Gastroesophageal sphincter (tissue), 4 donors: ENCODE data around the gene TMEM163. TPM values are rescaled to one million over a fixed set of nuclear protein-coding genes. Genes with fewer than 3 reads are reported as not detected.
"Not testable (repeated sequence)": the region's sequence is repeated elsewhere in the genome, so short reads cannot be mapped to it uniquely, and the experiment has no call there.

Experiments used
- ATAC-seq: fragments of 150-250 bp; one replicate; pipeline ENCODE4 v1.9.1; 2016; ENCODE audit warnings: mild to moderate bottlenecking, moderate library complexity
- H3K27ac ChIP-seq, 4 donors: fragments of 200-600 bp; sonication (generic) in 3 of 4; 1 replicate in 3 of 4; 2 replicates in 1 of 4; pipeline ENCODE4 v1.5.1; 2016 to 2019
- H3K27me3 ChIP-seq: fragments of 200-600 bp; sonication (generic); one replicate; pipeline ENCODE4 v1.5.1; 2019
- H3K36me3 ChIP-seq, 2 donors: fragments of 200-600 bp; sonication (generic); one replicate each; pipeline ENCODE4 v1.5.1; 2019; ENCODE audit warnings: control low read depth in 1 of 2
- H3K4me1 ChIP-seq, 3 donors: fragments of 200-600 bp; sonication (generic); 1 replicate in 2 of 3; 2 replicates in 1 of 3; pipeline ENCODE4 v1.5.1; 2016 to 2019; ENCODE audit warnings: control low read depth in 2 of 3
- H3K4me3 ChIP-seq, 2 donors: fragments of 200-600 bp; sonication (generic); one replicate each; pipeline ENCODE4 v1.5.1; 2019; ENCODE audit warnings: mild to moderate bottlenecking in 1 of 2, moderate library complexity in 1 of 2
- H3K9me3 ChIP-seq, 3 donors: fragments of 200-600 bp; sonication (generic); one replicate each; pipeline ENCODE4 v1.5.1; 2017 to 2019; ENCODE audit warnings: control low read depth in 2 of 3
- CTCF ChIP-seq, 4 experiments: fragments of 200-600 bp in 2 of 4; fragments of 450-650 bp in 2 of 4; sonication (generic) in 1 of 4; IDR thresholded peaks; one replicate each; pipeline ENCODE4 v1.5.1; 2017 to 2019; ENCODE audit warnings: antibody characterized with exemption in 4 of 4, mild to moderate bottlenecking in 2 of 4, moderate library complexity in 2 of 4
- EP300 ChIP-seq: sonication (generic); formaldehyde crosslinking; IDR thresholded peaks from one replicate; pipeline ENCODE4 v1.6.1; 2017; ENCODE audit warnings: antibody characterized with exemption, mild to moderate bottlenecking
- POLR2A ChIP-seq, 2 donors: fragments of 450-650 bp; IDR thresholded peaks; one replicate each; pipeline ENCODE4 v1.6.1; 2017; ENCODE audit warnings: antibody characterized with exemption in 2 of 2, mild to moderate bottlenecking in 2 of 2, moderate library complexity in 1 of 2
- POLR2AphosphoS5 ChIP-seq: sonication (generic); formaldehyde crosslinking; IDR thresholded peaks from one replicate; pipeline ENCODE4 v1.6.1; 2017; ENCODE audit warnings: antibody characterized with exemption
- WGBS, 2 donors: methylation state at CpG; one replicate each; pipeline ENCODE4 v1.1.5; 2018; ENCODE audit warnings: low coverage in 1 of 2; 5-methylcytosine and 5-hydroxymethylcytosine counted together
- total RNA-seq, 4 donors: library from RNA; depleted of rRNA; stranded (reverse); fragments of >200 nt; gene quantifications; one replicate each; pipeline ENCODE4 v1.1.0, GENCODE V29; 2016

Gene TMEM163
- total RNA-seq, 4 donors from 2014 or later: 0.27 to 2.5 (median 0.60) TPM

DNA sequence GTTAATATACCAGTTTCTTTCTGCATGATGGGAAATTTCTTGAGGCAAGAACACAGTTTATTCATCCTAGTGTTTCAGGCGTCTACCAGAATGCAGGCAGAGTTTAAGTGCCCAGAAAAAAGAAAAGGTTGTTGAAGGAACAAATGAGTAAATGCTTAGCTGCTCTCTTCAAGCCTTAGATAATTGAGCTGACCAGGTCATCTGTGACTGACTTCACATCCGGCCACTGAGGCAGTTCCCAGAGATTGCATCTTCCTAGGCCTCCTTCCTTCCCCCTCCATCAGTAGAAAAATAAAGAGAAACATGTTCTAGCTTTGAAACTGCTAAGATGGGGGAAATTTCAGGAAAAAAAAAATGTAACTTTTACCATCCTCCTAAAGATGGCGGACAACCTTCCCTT, 9.4 kb upstream of the TMEM163 start:
- H3K4me3 ChIP-seq: no peak overlapping the region
- no peaks in the 10 kb centered on the region for H3K9me3 ChIP-seq
- H3K4me1 ChIP-seq: no peaks in the 10 kb centered on the region
- WGBS, 2 donors: 67 to 80% methylated on average over 2 to 3 of the region's 3 CpGs
- H3K27ac ChIP-seq: no peak overlapping the region
- no peaks in the 10 kb centered on the region for H3K36me3 ChIP-seq
- peaks cover 16% of the 10 kb centered on the region for H3K27me3 ChIP-seq
- TF ChIP-seq CTCF (IDR thresholded peaks at IDR 0.05) (no peak), POLR2AphosphoS5 (no peak), EP300 (no peak), POLR2A (IDR thresholded peaks at IDR 0.05) (no peak)
- no peak for ATAC-seq

GRCh38 chr2:134727385-134727784, 8.6 kb upstream of the TMEM163 start:
- no peak for TF ChIP-seq POLR2AphosphoS5
- TF ChIP-seq POLR2A (IDR thresholded peaks at IDR 0.05): no peak
- TF ChIP-seq CTCF (IDR thresholded peaks at IDR 0.05): no peak
- no peak for TF ChIP-seq EP300
- Histone ChIP-seq H3K9me3 (no peaks in the 10 kb centered on the region), H3K27ac (no peak overlapping the region), H3K27me3 (peaks cover 23% of the 10 kb centered on the region), H3K4me1 (no peaks in the 10 kb centered on the region), H3K4me3 (no peak overlapping the region), H3K36me3 (no peaks in the 10 kb centered on the region)
- WGBS, 2 donors: 59 to 69% methylated on average over 4 of the region's 4 CpGs
- ATAC-seq: no peak

GRCh38 chr2:134726645-134727044, 7.8 kb upstream of the TMEM163 start:
- Histone ChIP-seq H3K9me3 (no peaks in the 10 kb centered on the region), H3K27ac (no peak overlapping the region), H3K27me3 (peaks cover 27% of the 10 kb centered on the region), H3K4me1 (no peaks in the 10 kb centered on the region), H3K36me3 (no peaks in the 10 kb centered on the region), H3K4me3 (no peak overlapping the region)
- ATAC-seq: no peak
- no peak for TF ChIP-seq CTCF (IDR thresholded peaks at IDR 0.05)
- TF ChIP-seq POLR2AphosphoS5: no peak
- TF ChIP-seq POLR2A (IDR thresholded peaks at IDR 0.05): no peak
- TF ChIP-seq EP300: no peak

GRCh38 chr2:134725876-134726275, 7.1 kb upstream of the TMEM163 start:
- Histone ChIP-seq H3K4me3 (no peak overlapping the region), H3K27ac (no peak overlapping the region), H3K27me3 (peaks cover 34% of the 10 kb centered on the region), H3K36me3 (no peaks in the 10 kb centered on the region), H3K9me3 (no peaks in the 10 kb centered on the region), H3K4me1 (no peaks in the 10 kb centered on the region)
- ATAC-seq: no peak
- TF ChIP-seq CTCF (IDR thresholded peaks at IDR 0.05): no peak
- TF ChIP-seq POLR2A (IDR thresholded peaks at IDR 0.05): no peak
- TF ChIP-seq EP300: no peak
- no peak for TF ChIP-seq POLR2AphosphoS5

GRCh38 chr2:134724341-134724740, 5.5 kb upstream of the TMEM163 start:
- no peak for ATAC-seq
- H3K9me3 ChIP-seq: no peaks in the 10 kb centered on the region
- peaks cover 0 to under 1% (median 0%) of the 10 kb centered on the region in 3 donors for H3K4me1 ChIP-seq
- no peak overlapping the region for H3K27ac ChIP-seq
- no peak for TF ChIP-seq EP300
- no peak for TF ChIP-seq CTCF (IDR thresholded peaks at IDR 0.05)
- TF ChIP-seq POLR2A (IDR thresholded peaks at IDR 0.05): no peak
- no peak for TF ChIP-seq POLR2AphosphoS5
- no peak overlapping the region for H3K4me3 ChIP-seq
- 63 to 100% methylated on average over 1 of the region's 1 CpG for WGBS, 2 donors
- H3K27me3 ChIP-seq: peaks cover 48% of the 10 kb centered on the region
- H3K36me3 ChIP-seq: no peaks in the 10 kb centered on the region

DNA sequence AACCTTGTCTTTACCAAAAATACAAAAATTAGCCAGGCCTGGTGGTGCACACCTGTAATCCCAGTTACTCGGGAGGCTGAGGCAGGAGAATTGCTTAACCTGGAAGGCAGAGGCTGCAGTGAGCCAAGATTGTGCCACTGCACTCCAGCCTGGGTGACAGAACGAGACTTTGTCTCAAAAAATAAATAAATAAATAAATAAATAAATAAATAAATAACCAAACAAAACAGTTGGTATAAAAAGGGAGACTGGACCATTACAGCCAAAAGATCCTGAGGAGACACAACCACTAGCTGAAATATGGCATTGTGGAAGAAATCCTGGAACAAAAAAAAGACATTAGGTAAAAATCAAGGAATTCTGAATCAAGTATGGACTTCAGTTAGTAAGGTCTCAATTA, 4.9 kb upstream of the TMEM163 start:
- H3K27me3 ChIP-seq: peaks cover 54% of the 10 kb centered on the region
- not testable (repeated sequence) for H3K4me1 ChIP-seq, H3K27ac ChIP-seq, H3K36me3 ChIP-seq, ATAC-seq, H3K4me3 ChIP-seq, H3K9me3 ChIP-seq
- WGBS, 2 donors: 94% methylated on average over 2 of the region's 2 CpGs; no CpG with 5 or more reads in 1 of the 2 donors
